RWPE1 (cell line): ENCODE data around the gene SMARCB1.

ENCODE experiments used
- CTCF ChIA-PET: fragments of 350-600 bp; sonication (Branson Sonifier 250); formaldehyde crosslinking; extraction: SDS; loops from one replicate; lab custom pipeline; 2021; lab: Yijun Ruan, JAX
- POLR2A ChIA-PET: fragments of 400-600 bp; formaldehyde crosslinking; extraction: SDS; loops from one replicate; lab custom pipeline; 2020; ENCODE audit warnings: antibody characterized with exemption; ENCODE audit not compliant: low non-redundant PET; lab: Yijun Ruan, JAX
- DNase-seq: peaks from one replicate; pipeline ENCODE4 v3.0.0; 2012; ENCODE audit warnings: low spot score
- H3K27ac ChIP-seq: fragments of 450-650 bp; 2 replicates; pipeline ENCODE4 v1.5.1; 2017
- CTCF ChIP-seq: fragments of 450-650 bp; conservative IDR thresholded peaks from 2 replicates; pipeline ENCODE4 v1.5.1; 2017; ENCODE audit warnings: low read depth, mild to moderate bottlenecking

The SMARCB1 gene

GRCh38 chr22:23752750-23753149 is 34.0 kb upstream of the SMARCB1 start:
- POLR2A ChIA-PET: no interaction called here
- no peak for DNase-seq
- CTCF ChIA-PET: no interaction called here
- no peak overlapping the region for H3K27ac ChIP-seq
- TF ChIP-seq CTCF: no peak

- POLR2A ChIA-PET: no interaction called here
- CTCF ChIA-PET: no interaction called here
- DNase-seq: no peak
- H3K27ac ChIP-seq: no peak overlapping the region
- TF ChIP-seq CTCF: no peak
Observed at GRCh38 chr22:23753385-23753784, 33.4 kb upstream of the SMARCB1 start.

- H3K27ac ChIP-seq: no peak within 1 kb of the TSS
- no peak for TF ChIP-seq CTCF
- CTCF ChIA-PET: interaction anchor here (0.6 kb wide), 1 partner anchor 62 kb away, joined by 3 read pairs; no protein-coding TSS in a partner anchor
- POLR2A ChIA-PET: no interaction called here
- no peak for DNase-seq
Observed at GRCh38 chr22:23754220-23754919, 32.4 kb upstream of the SMARCB1 start, which contains the start of gene VPREB3. TSS of gene VPREB3 (minus strand) at chr22:23754425. CDS start at chr22:23754363, 62 bp downstream.

GRCh38 chr22:23754980-23755636 is 31.7 kb upstream of the SMARCB1 start:
- POLR2A ChIA-PET: no interaction called here
- CTCF ChIA-PET: no interaction called here
- H3K27ac ChIP-seq: no peak overlapping the region
- DNase-seq: no peak
- no peak for TF ChIP-seq CTCF

- no peak for DNase-seq
- ChIA-PET CTCF (no interaction called here), POLR2A (no interaction called here)
- TF ChIP-seq CTCF: no peak
- no peak overlapping the region for H3K27ac ChIP-seq
Observed at GRCh38 chr22:23755711-23756110, 31.1 kb upstream of the SMARCB1 start.

- ChIA-PET CTCF (no interaction called here), POLR2A (interaction anchor here (0.6 kb wide), 1 partner anchor 37 kb away, joined by 5 read pairs; no protein-coding TSS in a partner anchor)
- no peak overlapping the region for H3K27ac ChIP-seq
Observed at GRCh38 chr22:23756891-23757290, 29.9 kb upstream of the SMARCB1 start.

More at GRCh38 chr22:23756891-23757290, 29.9 kb upstream of the SMARCB1 start:
- no peak for TF ChIP-seq CTCF
- DNase-seq: no peak
